ENCODE data around the gene EEIG2.

GRCh38 chr1:108553905-108554304 lies 6.0 kb upstream of the EEIG2 start:
- TF ChIP-seq MAX (IDR thresholded peaks at IDR 0.05; ENCODE audit: insufficient read depth, insufficient read length) (no peak), CTCF (IDR thresholded peaks at IDR 0.05; ENCODE audit: extremely low read depth in 1 of 2, insufficient read depth in 1 of 2, low read depth in 1 of 2, low read length in 2 of 2) (no peak), EZH2 (IDR thresholded peaks at IDR 0.05; ENCODE audit: borderline replicate concordance, low read depth, low read length, severe bottlenecking) (no peak), FOS (IDR thresholded peaks at IDR 0.05; ENCODE audit: borderline replicate concordance, insufficient read depth, low read length) (no peak)

Measured in endothelial cell of umbilical vein (primary cell).